Stimulated activated effector memory CD8-positive, alpha-beta T cell treated with anti-CD3 and anti-CD28 coated beads, Interleukin-12 subunit alpha, Interleukin-12 subunit beta, amount 100 ng/mL, for 72 hours (primary cell): ENCODE results near the gene ZNF697.
"Not testable (repeated sequence)": the region's sequence is repeated elsewhere in the genome, so short reads cannot be mapped to it uniquely, and the experiment has no call there.

Source experiments
- ATAC-seq: fragments of 150-1000 bp; cut with Tn5 transposase; 2 replicates; pipeline ENCODE4 v1.10.0; 2021
- DNase-seq, 2 donors: peaks; one replicate each; pipeline ENCODE4 v3.0.0; 2021 to 2022; ENCODE audit warnings: low spot score in 2 of 2
- H3K27ac Mint-ChIP-seq: one replicate; pipeline ENCODE4 v1.8.0; 2022; ENCODE audit warnings: mild to moderate bottlenecking, mixed read lengths
- H3K36me3 Mint-ChIP-seq: one replicate; pipeline ENCODE4 v1.8.0; 2022; ENCODE audit warnings: mild to moderate bottlenecking, mixed read lengths
- H3K4me1 Mint-ChIP-seq: one replicate; pipeline ENCODE4 v1.8.0; 2022; ENCODE audit warnings: mixed read lengths
- H3K4me3 Mint-ChIP-seq: one replicate; pipeline ENCODE4 v1.8.0; 2022; ENCODE audit warnings: mild to moderate bottlenecking, mixed read lengths
- H3K9me3 Mint-ChIP-seq: one replicate; pipeline ENCODE4 v1.8.0; 2022; ENCODE audit warnings: mixed read lengths

Gene ZNF697

GRCh38 chr1:119573886-119574285 lies 74.2 kb downstream of the ZNF697 start:
- H3K36me3 Mint-ChIP-seq = no peaks in the 10 kb centered on the region
- no peak overlapping the region for H3K4me3 Mint-ChIP-seq
- H3K4me1 Mint-ChIP-seq = no peaks in the 10 kb centered on the region
- H3K27ac Mint-ChIP-seq = no peak overlapping the region
- H3K9me3 Mint-ChIP-seq = peaks cover 7% of the 10 kb centered on the region
- no peak for DNase-seq
- no peak for ATAC-seq

GRCh38 chr1:119569930-119570622 lies 78.0 kb downstream of the ZNF697 start:
- not testable (repeated sequence) for H3K4me1 Mint-ChIP-seq, ATAC-seq, H3K27ac Mint-ChIP-seq, DNase-seq, H3K4me3 Mint-ChIP-seq, H3K36me3 Mint-ChIP-seq, H3K9me3 Mint-ChIP-seq
